Adrenal gland (tissue), 12 donors: ENCODE data around the gene RER1. TPM values are rescaled to one million over a fixed set of nuclear protein-coding genes. Genes with fewer than 3 reads are reported as not detected.

Source experiments
- DNase-seq, 7 donors: peaks; one replicate each; pipeline ENCODE4 v3.0.0-alpha.2; 2019 to 2020
- H3K27ac ChIP-seq, 5 donors: fragments of 200-600 bp; sonication (generic) in 4 of 5; 1 replicate in 3 of 5; 2 replicates in 2 of 5; pipeline versions ENCODE4 v1.5.1 to v1.8.0; 2016 to 2020; ENCODE audit warnings: mild to moderate bottlenecking in 1 of 5
- H3K27me3 ChIP-seq: fragments of 200-600 bp; 2 replicates; pipeline ENCODE4 v1.8.0; 2021
- H3K36me3 ChIP-seq, 2 donors: fragments of 200-600 bp; replicated peaks in 1 of 2; 1 replicate in 1 of 2; 2 replicates in 1 of 2; pipeline versions ENCODE4 v1.5.1 to v1.8.0; 2018 to 2022
- H3K4me1 ChIP-seq, 2 donors: fragments of 200-600 bp; replicated peaks in 1 of 2; 1 replicate in 1 of 2; 2 replicates in 1 of 2; pipeline versions ENCODE4 v1.5.1 to v1.8.0; 2018 to 2021
- H3K4me3 ChIP-seq, 4 donors: fragments of 200-600 bp; sonication (generic) in 3 of 4; one replicate each; pipeline ENCODE4 v1.5.1; 2016 to 2018
- H3K9me3 ChIP-seq, 3 donors: fragments of 200-600 bp; sonication (generic) in 1 of 3; replicated peaks in 1 of 3; 1 replicate in 2 of 3; 2 replicates in 1 of 3; pipeline versions ENCODE4 v1.5.1 to v1.8.0; 2016 to 2021
- POLR2A ChIP-seq, 2 donors: fragments of 450-650 bp; IDR thresholded peaks; one replicate each; pipeline ENCODE4 v1.6.1; 2017; ENCODE audit warnings: antibody characterized with exemption in 2 of 2, mild to moderate bottlenecking in 2 of 2, moderate library complexity in 1 of 2
- WGBS, 4 donors: extraction: QIAGEN DNeasy Blood & Tissue Kit in 2 of 4; methylation state at CpG; one replicate each; pipeline versions ENCODE4 v1.1.5 to v1.1.7; 2013 to 2017; 5-methylcytosine and 5-hydroxymethylcytosine counted together
- intact Hi-C, 2 donors: fragments of 100-400 bp; cut with DNase I; formaldehyde crosslinking; loops; one replicate each; pipeline versions ENCODE4 v1.14.1 to v1.15.0; 2022 to 2023
- polyA plus RNA-seq, 3 donors: library from polyadenylated mRNA; stranded (reverse); fragments of 200-250 nt in 2 of 3; fragments of 350-450 nt in 1 of 3; fragmentation: Illumina TruSeq in 1 of 3; extraction: RNeasy Lipid Tissue Mini Kit (QIAGEN cat#74804) in 1 of 3; gene quantifications; one replicate each; pipeline ENCODE4 v1.2.3, GENCODE V29; 2013 to 2014
- total RNA-seq, 9 donors: library from RNA; depleted of rRNA in 4 of 9; stranded (reverse); fragments of >200 nt in 4 of 9; fragments of 120-200 nt in 1 of 9; fragmentation: NEBNext Ultra II Directional in 1 of 9; extraction: Animal tissue kit (Norgen Biotek cat#: 25700) in 1 of 9; gene quantifications; one replicate each; pipeline versions ENCODE4 v1.1.0 to v1.2.4, GENCODE V29; 2013 to 2023
- TF ChIP-seq, protein P1 (sequence below), 6 experiments: fragments of 450-650 bp in 4 of 6; fragments of 200-600 bp in 2 of 6; sonication (generic) in 1 of 6; IDR thresholded peaks; 1 replicate in 5 of 6; 2 replicates in 1 of 6; pipeline versions ENCODE4 v1.5.1 to v1.8.0; 2016 to 2021; ENCODE audit warnings: antibody characterized with exemption in 6 of 6, mild to moderate bottlenecking in 2 of 6, moderate library complexity in 1 of 6
- donor health status: healthy with polysubstance abuse.
- donor health status: Bipolar disorder and iron deficiency.
- donor health status: DM: yes; HTN: yes; CAD: no.
- donor health status: DM: no; HTN: no; CAD: no.
- donor health status: DM: no; HTN: no; CAD: no.
- donor health status: DM: yes; HTN: yes; CAD: no.

The RER1 gene
- total and polyA plus RNA-seq, 12 donors = 106 to 345 (median 167) TPM

GRCh38 chr1:2415337-2415736, 23.7 kb downstream of the RER1 start:
- DNase-seq = no peak
- no peak overlapping the region for H3K4me3 ChIP-seq
- H3K36me3 ChIP-seq = no peaks in the 10 kb centered on the region
- 56 to 71% (median 69%) methylated on average over 9 to 11 of the region's 11 CpGs for WGBS, 4 donors
- peaks cover 11 to 26% of the 10 kb centered on the region in 2 donors for H3K4me1 ChIP-seq
- TF ChIP-seq, protein P1, sequence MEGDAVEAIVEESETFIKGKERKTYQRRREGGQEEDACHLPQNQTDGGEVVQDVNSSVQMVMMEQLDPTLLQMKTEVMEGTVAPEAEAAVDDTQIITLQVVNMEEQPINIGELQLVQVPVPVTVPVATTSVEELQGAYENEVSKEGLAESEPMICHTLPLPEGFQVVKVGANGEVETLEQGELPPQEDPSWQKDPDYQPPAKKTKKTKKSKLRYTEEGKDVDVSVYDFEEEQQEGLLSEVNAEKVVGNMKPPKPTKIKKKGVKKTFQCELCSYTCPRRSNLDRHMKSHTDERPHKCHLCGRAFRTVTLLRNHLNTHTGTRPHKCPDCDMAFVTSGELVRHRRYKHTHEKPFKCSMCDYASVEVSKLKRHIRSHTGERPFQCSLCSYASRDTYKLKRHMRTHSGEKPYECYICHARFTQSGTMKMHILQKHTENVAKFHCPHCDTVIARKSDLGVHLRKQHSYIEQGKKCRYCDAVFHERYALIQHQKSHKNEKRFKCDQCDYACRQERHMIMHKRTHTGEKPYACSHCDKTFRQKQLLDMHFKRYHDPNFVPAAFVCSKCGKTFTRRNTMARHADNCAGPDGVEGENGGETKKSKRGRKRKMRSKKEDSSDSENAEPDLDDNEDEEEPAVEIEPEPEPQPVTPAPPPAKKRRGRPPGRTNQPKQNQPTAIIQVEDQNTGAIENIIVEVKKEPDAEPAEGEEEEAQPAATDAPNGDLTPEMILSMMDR (IDR thresholded peaks at IDR 0.05) = no peak
- TF ChIP-seq POLR2A (IDR thresholded peaks at IDR 0.05) = no peak
- no peaks in the 10 kb centered on the region for H3K9me3 ChIP-seq
- H3K27me3 ChIP-seq = peaks cover 30% of the 10 kb centered on the region
- intact Hi-C loops = loop anchor here (2.0 to 10.0 kb wide), 3 partner anchors 132 to 371 kb away; no protein-coding TSS in a partner anchor
- no peak overlapping the region for H3K27ac ChIP-seq

GRCh38 chr1:2415801-2416208, 24.2 kb downstream of the RER1 start:
- H3K9me3 ChIP-seq = no peaks in the 10 kb centered on the region
- TF ChIP-seq POLR2A (IDR thresholded peaks at IDR 0.05) = no peak
- TF ChIP-seq, protein P1 (IDR thresholded peaks at IDR 0.05) = no peak
- H3K4me3 ChIP-seq = no peak overlapping the region
- no peak for DNase-seq
- H3K27ac ChIP-seq = no peak overlapping the region
- H3K36me3 ChIP-seq = no peaks in the 10 kb centered on the region
- H3K4me1 ChIP-seq = peaks cover 11 to 26% of the 10 kb centered on the region in 2 donors
- intact Hi-C loops = loop anchor here (2.0 to 10.0 kb wide), 3 partner anchors 131 to 371 kb away; no protein-coding TSS in a partner anchor
- peaks cover 34% of the 10 kb centered on the region for H3K27me3 ChIP-seq
- 60 to 73% methylated on average over 19 of the region's 19 CpGs; no CpG with 5 or more reads in 2 of the 4 donors for WGBS, 4 donors

- peaks cover 34% of the 10 kb centered on the region for H3K27me3 ChIP-seq
- 18 to 50% (median 36%) methylated on average over 3 to 12 of the region's 12 CpGs for WGBS, 4 donors
Measured at GRCh38 chr1:2416403-2416802, 24.8 kb downstream of the RER1 start.

DNA sequence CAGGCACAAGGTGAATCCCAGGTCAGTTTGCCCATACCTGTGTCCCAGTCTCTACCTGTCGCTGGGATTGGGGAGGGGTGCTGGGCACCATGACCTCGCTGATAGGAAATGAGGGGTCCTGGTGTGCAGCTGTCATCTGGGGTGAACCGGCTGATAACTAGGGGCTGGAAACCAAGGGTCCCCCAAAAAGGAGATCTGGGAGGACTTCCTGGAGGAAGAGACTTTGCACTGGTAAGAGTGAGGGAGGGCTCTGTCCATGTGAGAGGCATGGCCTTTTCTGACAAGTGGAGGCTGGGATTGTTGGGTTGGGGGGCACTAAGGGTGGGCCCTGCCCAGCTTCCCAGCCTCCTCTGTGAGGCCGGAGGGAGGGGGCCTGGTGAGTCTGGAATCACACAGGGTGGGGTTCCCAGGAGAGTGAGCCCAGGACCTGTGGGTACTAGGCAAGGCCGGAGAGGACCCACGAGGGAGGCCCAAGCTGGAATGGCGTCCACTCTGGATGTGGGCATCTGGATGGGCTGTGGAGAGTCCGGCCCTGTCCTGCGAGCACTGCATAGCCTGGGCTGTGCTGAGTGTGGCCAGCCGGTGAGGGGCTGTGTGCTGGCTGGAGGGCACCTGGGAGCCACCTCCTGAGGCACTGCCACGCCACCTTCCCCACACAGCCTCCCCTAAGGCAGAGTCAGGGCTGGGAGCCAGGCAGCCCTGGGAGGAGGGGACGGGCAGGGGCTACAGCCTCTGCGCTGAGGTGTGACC, 25.6 kb downstream of the RER1 start:
- TF ChIP-seq POLR2A (IDR thresholded peaks at IDR 0.05) = no peak
- TF ChIP-seq, protein P1 (IDR thresholded peaks at IDR 0.05) = no peak
- Histone ChIP-seq H3K27ac (no peak overlapping the region), H3K27me3 (peaks cover 34% of the 10 kb centered on the region), H3K9me3 (no peaks in the 10 kb centered on the region), H3K4me1 (peaks cover 5 to 17% of the 10 kb centered on the region in 2 donors), H3K36me3 (no peaks in the 10 kb centered on the region), H3K4me3 (no peak overlapping the region)
- intact Hi-C loops = loop anchor here in 1 of 2 donors (5.0 to 10.0 kb wide), 2 partner anchors 130 to 228 kb away; no protein-coding TSS in a partner anchor
- 65 to 80% (median 73%) methylated on average over 4 to 13 of the region's 13 CpGs for WGBS, 4 donors
- no peak for DNase-seq

More at GRCh38 chr1:2416403-2416802, 24.8 kb downstream of the RER1 start:
- DNase-seq = no peak
- H3K27ac ChIP-seq = no peak overlapping the region
- TF ChIP-seq POLR2A (IDR thresholded peaks at IDR 0.05) = no peak
- no peak overlapping the region for H3K4me3 ChIP-seq
- no peaks in the 10 kb centered on the region for H3K9me3 ChIP-seq
- no peaks in the 10 kb centered on the region for H3K36me3 ChIP-seq
- intact Hi-C loops = loop anchor here in 1 of 2 donors (5.0 to 10.0 kb wide), 2 partner anchors 131 to 228 kb away; no protein-coding TSS in a partner anchor
- peaks cover 10 to 23% of the 10 kb centered on the region in 2 donors for H3K4me1 ChIP-seq
